GM19099 (cell line): ENCODE measurements around the gene LIN52.

ENCODE experiments used
- POLR2A ChIP-seq: IDR thresholded peaks from 3 replicates; pipeline ENCODE4 v1.6.1; 2011; ENCODE audit warnings: low read depth; ENCODE audit not compliant: insufficient read length; ENCODE audit errors: extremely low read depth

LIN52 gene

DNA sequence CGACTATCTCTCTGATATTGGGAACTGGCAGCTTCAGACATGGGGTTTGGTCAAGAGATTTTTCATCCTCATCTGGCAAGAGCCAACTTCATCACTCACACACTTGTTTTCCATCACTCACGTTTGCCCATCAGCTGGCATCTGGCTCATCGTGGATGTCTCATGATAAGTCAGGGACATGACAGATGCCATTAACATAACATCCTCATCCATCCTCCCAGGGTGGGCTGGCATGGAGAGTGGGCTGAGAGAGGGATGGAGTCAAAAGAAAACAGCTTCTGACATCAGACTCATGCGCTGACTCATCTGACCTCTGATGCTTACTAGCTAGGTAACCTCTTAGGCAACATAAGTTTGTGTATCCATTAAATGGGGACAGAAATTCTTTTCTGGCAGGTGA, 152.7 kb downstream of the LIN52 start:
- TF ChIP-seq POLR2A = no peak

DNA sequence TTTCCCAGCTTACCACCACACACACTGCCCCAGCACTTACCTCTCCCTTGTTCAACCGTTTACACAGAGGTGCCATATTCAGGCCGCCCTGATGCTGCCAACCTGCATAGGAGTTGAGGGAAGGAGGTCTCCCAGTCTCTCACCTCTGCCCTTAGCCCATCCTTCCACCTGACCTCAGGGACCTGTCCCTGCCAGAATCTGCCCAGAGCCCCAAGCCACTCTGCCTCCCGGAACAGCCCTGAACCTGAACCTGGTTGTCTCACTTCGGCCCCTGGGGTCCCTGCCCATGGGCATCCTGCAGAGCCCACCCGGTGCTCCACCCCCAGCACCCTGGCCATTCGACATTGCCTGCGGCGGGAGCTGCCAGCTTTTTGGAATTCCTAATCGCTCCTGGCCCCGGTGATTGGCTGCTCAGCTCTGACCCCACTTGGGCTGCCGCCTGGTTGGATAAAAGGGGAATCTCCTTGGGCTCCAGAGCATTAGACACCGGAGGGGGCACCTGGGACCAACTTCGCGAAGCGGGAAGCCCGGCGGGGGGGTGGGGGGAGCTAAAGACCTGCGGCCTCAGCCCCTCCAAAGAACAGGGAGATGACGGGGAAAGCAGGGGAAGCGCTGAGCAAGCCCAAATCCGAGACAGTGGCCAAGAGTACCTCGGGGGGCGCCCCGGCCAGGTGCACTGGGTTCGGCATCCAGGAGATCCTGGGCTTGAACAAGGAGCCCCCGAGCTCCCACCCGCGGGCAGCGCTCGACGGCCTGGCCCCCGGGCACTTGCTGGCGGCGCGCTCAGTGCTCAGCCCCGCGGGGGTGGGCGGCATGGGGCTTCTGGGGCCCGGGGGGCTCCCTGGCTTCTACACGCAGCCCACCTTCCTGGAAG, 154.5 kb downstream of the LIN52 start, which contains the start of gene VSX2:
Gene VSX2, plus strand, starts transcription at position 476 of the 874 bp plus-strand sequence. Its CDS starts 113 bp downstream, at position 589.
- no peak for TF ChIP-seq POLR2A

- no peak for TF ChIP-seq POLR2A
Observed at GRCh38 chr14:74239848-74240793, 155.4 kb downstream of the LIN52 start.

GRCh38 chr14:74240794-74241651, 156.3 kb downstream of the LIN52 start:
- TF ChIP-seq POLR2A = no peak

DNA sequence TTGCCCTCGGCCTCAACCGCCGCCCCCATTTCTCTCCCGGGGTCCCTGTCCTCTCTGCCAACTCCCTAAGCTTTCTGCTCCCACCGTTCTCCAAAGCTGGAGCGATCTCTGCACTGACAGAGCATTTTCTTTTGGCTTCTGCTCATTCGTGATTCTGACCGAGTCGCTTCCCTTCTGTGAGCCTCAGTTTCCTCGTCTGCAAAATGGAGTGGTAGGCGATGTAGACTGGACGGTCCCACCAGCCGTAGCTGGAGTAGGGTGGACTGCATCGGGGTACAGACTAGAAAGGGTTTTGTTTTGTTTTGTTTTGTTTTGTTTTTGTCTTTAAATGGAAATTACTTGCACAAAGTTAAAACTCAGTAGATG, 156.9 kb downstream of the LIN52 start:
- TF ChIP-seq POLR2A = no peak

DNA sequence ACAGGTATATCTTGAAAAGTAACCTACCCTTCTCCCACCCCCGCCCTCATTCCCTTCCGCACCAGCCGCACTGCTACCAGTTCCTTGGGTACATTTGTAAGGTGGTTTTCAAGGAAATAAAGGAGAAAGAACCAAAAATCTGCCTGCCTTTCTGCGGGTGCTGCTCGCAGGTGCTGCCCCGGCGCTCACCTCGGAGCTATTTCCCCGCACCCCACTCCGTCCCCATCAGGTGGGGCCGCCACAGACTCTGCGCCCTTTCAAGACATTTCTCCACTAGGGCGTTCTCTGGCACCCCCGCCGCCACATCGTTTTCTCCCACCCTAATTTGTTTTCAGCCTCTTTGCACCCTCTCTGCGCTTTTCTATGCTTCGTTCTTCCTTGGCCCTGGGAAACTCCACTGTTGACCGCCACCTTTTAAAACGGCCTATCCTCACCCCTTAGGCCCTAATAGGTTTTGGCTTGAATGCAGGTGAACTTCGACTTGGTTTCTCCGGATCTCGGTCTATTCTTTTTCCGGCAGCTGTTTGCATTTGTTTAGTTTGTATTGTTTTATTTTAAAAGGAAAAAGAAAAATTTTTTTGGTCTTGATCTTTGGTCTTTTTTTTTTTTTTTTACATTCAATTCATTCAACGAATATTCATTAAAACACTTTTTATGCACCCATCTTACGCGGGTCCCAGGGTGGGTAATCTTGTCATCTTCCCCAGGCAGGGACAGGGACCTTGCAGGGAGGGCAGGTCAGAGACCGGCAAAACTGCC, 157.4 kb downstream of the LIN52 start:
- TF ChIP-seq POLR2A = no peak

GRCh38 chr14:74242780-74243042, 158.0 kb downstream of the LIN52 start:
- TF ChIP-seq POLR2A = no peak

GRCh38 chr14:74243051-74243450, 158.3 kb downstream of the LIN52 start:
- no peak for TF ChIP-seq POLR2A

DNA sequence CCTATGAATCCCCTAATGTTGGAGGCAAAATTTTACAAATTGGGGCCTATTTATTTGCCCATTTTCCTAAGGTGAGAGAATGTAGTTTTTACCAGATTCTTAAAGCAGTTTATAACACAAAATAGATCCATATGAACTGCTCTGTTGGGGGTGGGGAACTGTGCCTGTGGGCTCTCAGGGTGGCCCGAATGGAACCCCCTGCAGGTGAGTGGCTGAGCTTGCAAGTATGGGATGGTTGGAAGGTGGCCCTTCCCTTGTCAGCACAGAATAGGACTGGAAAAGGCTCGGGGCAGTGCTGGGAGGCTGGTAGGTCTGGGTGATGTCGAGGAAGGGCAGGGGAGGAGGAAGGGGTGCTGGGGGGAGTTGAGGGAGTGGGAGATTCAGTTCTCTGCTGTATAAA, 159.4 kb downstream of the LIN52 start:
- no peak for TF ChIP-seq POLR2A

DNA sequence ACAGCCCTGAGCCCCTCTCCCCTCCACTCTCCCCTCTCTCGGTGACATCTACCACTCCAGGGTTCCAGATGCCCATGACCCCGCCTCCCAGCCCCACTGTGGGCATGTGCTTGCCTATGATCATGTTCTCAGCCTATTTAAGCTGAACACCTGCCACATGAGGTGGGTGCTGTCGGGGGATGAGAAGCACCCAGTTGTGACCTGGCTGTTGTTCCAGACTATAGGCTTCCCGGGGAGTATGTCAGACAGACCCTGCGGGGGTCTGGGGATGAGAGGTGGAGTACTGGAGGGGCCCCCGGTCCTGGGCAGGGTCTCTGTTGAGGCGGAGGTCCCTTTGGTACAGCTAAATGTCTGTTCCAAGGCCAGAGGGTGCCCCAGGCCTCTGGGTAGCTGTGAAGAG, 160.5 kb downstream of the LIN52 start:
- TF ChIP-seq POLR2A = no peak

- no peak for TF ChIP-seq POLR2A
Observed at GRCh38 chr14:74246542-74246941, 161.8 kb downstream of the LIN52 start.

GRCh38 chr14:74248017-74248416, 163.3 kb downstream of the LIN52 start:
- TF ChIP-seq POLR2A = no peak

- TF ChIP-seq POLR2A = no peak
Observed at GRCh38 chr14:74249433-74250375, 164.9 kb downstream of the LIN52 start.
